ENCODE results near the gene BEAN1. TPM values are rescaled to one million over a fixed set of nuclear protein-coding genes. Genes with fewer than 3 reads are reported as not detected.

The BEAN1 gene
- total RNA-seq, 1 experiment from 2014 or later = 1.9 TPM

GRCh38 chr16:66405057-66405783 is 21.9 kb upstream of the BEAN1 start:
- H3K4me1 ChIP-seq (ENCODE audit: insufficient read depth, low read length) = peaks cover 27% of the 10 kb centered on the region
- H2AFZ ChIP-seq (ENCODE audit: low read length) = no peak overlapping the region
- no peak overlapping the region for H3K9ac ChIP-seq (ENCODE audit: low read length)
- no peak overlapping the region for H3K4me2 ChIP-seq (ENCODE audit: low read length)
- TF ChIP-seq EZH2phosphoT487 (IDR thresholded peaks at IDR 0.05; ENCODE audit: borderline replicate concordance, low read length) (no peak), CTCF (conservative IDR thresholded peaks at IDR 0.05; ENCODE audit: low read depth, low read length) (no peak), EZH2 (IDR thresholded peaks at IDR 0.05; ENCODE audit: low read length, unreplicated experiment) (no peak)
- H3K36me3 ChIP-seq (ENCODE audit: low read depth, low read length) = peaks cover under 1% of the 10 kb centered on the region; the same call in 1 of the 2 replicates
- H3K79me2 ChIP-seq (ENCODE audit: low read length) = no peaks in the 10 kb centered on the region
- no peaks in the 10 kb centered on the region for H3K27me3 ChIP-seq (ENCODE audit: low read length)
- H3K27ac ChIP-seq (ENCODE audit: low read length) = no peak overlapping the region
- ATAC-seq (no peak), DNase-seq (no peak)
- H3K4me3 ChIP-seq (ENCODE audit: low read length) = no peak overlapping the region
- no peaks in the 10 kb centered on the region for H4K20me1 ChIP-seq (ENCODE audit: low read length)
- no peaks in the 10 kb centered on the region for H3K9me2 ChIP-seq (replicated peaks; ENCODE audit: low read length)
- intact Hi-C loops (cut with micrococcal nuclease) = no loop called here
- no peaks in the 10 kb centered on the region for H3K9me3 ChIP-seq (ENCODE audit: low read length)
- ChIA-PET CTCF (interaction anchor here (0.6 kb wide), 2 partner anchors 463 to 532 kb away, joined by 3 read pairs; no protein-coding TSS in a partner anchor), POLR2A (ENCODE audit: unreplicated experiment) (no interaction called here)
- BruUV-seq (replicated peaks) = no TSS peak
- H3F3A ChIP-seq (ENCODE audit: low read length, unreplicated experiment) = no peaks in the 10 kb centered on the region

GRCh38 chr16:66406534-66407221 is 20.4 kb upstream of the BEAN1 start:
- Histone ChIP-seq H3K4me1 (ENCODE audit: insufficient read depth, low read length) (peaks cover 27% of the 10 kb centered on the region), H2AFZ (ENCODE audit: low read length) (peak overlapping the region; percentile 95), H3K27ac (ENCODE audit: low read length) (peak overlapping the region; percentile 41), H4K20me1 (ENCODE audit: low read length) (no peaks in the 10 kb centered on the region), H3K9me3 (ENCODE audit: low read length) (no peaks in the 10 kb centered on the region), H3K36me3 (ENCODE audit: low read depth, low read length) (peaks cover 8% of the 10 kb centered on the region; the same call in 1 of the 2 replicates), H3F3A (ENCODE audit: low read length, unreplicated experiment) (no peaks in the 10 kb centered on the region), H3K9me2 (replicated peaks; ENCODE audit: low read length) (no peaks in the 10 kb centered on the region), H3K4me3 (ENCODE audit: low read length) (peak overlapping the region; percentile 79), H3K79me2 (ENCODE audit: low read length) (no peaks in the 10 kb centered on the region), H3K4me2 (ENCODE audit: low read length) (peak overlapping the region; percentile 94), H3K9ac (ENCODE audit: low read length) (peak overlapping the region; percentile 66), H3K27me3 (ENCODE audit: low read length) (no peaks in the 10 kb centered on the region)
- BruUV-seq (replicated peaks) = no TSS peak
- intact Hi-C loops (cut with micrococcal nuclease) = loop anchor here (1.0 to 2.0 kb wide), 2 partner anchors 77 to 198 kb away; partner anchors contain the start of gene CMTM3
- ChIA-PET POLR2A (ENCODE audit: unreplicated experiment) (no interaction called here), CTCF (interaction anchor here (0.6 to 1.4 kb wide), 9 partner anchors 37 to 466 kb away, joined by 3 to 6 read pairs (median 3); no protein-coding TSS in a partner anchor)
- peak; percentile 66 for ATAC-seq
- no peak for TF ChIP-seq EZH2 (IDR thresholded peaks at IDR 0.05; ENCODE audit: low read length, unreplicated experiment)
- peak; percentile 76 for TF ChIP-seq CTCF (conservative IDR thresholded peaks at IDR 0.05; ENCODE audit: low read depth, low read length)
- DNase-seq = peak; percentile 69

Measured in PC-3 (cell line).